HG03095 (cell line): ENCODE results near the gene TMEM87B.
A peak's percentile ranks its signal among the peaks of the same experiment; 100 is the strongest.

Experiments
- ATAC-seq: cut with Tn5 transposase; IDR thresholded peaks from one replicate; pipeline ENCODE4 v1.9.1; 2021; ENCODE audit warnings: moderate library complexity; ENCODE audit not compliant: unreplicated experiment

TMEM87B gene, protein sequence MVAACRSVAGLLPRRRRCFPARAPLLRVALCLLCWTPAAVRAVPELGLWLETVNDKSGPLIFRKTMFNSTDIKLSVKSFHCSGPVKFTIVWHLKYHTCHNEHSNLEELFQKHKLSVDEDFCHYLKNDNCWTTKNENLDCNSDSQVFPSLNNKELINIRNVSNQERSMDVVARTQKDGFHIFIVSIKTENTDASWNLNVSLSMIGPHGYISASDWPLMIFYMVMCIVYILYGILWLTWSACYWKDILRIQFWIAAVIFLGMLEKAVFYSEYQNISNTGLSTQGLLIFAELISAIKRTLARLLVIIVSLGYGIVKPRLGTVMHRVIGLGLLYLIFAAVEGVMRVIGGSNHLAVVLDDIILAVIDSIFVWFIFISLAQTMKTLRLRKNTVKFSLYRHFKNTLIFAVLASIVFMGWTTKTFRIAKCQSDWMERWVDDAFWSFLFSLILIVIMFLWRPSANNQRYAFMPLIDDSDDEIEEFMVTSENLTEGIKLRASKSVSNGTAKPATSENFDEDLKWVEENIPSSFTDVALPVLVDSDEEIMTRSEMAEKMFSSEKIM

DNA sequence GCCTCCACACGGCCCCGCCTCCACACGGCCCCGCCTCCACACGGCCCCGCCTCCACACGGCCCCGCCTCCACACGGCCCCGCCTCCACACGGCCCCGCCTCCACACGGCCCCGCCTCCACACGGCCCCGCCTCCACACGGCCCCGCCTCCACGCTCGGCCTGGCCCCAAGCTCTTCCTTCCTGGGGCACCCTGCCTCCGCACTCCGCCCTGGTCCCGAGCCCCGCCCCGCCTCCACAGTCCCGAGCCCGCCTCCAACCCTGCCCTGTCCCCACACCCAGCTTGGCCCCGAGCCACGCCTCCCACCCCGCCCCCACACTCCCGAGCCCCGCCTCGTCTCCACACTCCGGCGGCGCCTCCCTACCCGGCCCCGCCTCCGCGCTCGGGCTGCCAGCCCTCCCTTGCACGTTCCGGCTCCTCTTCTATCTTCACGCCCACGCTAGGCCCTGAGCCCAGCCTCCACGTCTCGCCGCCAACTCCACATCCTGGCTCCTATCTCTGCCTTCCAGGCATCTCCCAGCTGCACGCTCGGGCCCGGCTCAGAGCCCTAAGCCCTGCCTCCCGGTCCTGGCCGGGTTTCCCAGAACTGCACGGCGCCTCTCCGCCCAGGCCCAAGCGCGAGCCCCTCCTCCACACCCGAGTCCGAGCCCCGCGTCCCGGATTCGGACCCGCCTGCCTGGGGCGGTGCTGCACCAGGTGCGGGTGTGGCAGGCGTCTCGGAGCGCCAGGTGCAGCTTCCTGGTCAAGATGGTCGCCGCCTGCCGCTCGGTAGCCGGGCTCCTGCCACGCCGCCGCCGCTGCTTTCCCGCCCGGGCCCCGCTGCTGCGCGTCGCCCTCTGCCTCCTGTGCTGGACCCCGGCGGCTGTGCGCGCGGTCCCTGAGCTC lies at the start of gene TMEM87B:
Gene TMEM87B (plus strand): TSS at position 423 of the 883 bp plus-strand sequence. CDS start 323 bp downstream, at position 746.
- peak; percentile 59 for ATAC-seq

DNA sequence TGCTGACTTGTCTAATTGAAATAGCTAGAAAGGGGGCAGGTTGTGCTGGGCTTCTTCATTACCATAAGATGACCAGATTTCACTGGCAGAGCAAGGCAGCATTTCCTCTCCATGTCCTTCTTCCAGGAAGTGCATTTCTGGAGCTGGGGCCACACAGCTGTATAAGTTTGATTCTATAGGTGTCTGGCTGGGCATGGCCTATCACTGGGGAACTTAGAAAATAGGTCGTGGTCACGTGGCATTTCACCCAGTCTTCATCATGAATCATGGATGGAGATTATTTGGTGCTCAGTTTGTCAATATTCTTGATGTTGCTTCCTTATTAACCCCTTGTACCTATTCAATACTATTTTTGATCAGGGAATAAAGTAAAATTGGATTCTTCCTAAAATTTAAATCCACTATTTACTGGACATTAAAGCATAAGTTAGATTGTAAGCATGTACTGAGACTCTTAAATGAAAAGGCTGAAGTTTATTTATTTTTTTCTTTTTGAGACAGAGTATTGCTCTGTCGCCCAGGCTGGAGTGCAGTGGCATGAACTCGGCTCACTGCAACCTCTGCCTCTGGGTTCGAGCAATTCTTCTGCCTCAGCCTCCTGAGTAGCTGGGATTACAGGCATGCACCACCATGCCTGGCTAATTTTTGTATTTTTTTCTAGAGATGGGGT lies 49.5 kb upstream of the TMEM87B start:
- no peak for ATAC-seq

DNA sequence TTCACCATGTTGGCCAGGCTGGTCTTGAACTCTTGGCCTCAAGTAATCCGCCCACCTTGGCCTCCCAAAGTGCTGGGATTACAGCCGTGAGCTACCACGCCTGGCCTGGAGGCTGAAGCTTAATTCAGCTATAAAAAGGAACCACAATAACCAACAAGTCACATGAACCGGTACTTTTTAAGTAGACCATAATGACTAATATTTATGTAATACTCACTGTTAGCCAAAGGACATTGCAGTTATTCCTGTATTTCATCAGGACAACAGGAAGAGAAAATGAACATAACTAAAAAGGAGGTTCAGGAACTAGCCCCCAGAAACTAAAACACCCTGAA lies 49.0 kb upstream of the TMEM87B start:
- no peak for ATAC-seq

DNA sequence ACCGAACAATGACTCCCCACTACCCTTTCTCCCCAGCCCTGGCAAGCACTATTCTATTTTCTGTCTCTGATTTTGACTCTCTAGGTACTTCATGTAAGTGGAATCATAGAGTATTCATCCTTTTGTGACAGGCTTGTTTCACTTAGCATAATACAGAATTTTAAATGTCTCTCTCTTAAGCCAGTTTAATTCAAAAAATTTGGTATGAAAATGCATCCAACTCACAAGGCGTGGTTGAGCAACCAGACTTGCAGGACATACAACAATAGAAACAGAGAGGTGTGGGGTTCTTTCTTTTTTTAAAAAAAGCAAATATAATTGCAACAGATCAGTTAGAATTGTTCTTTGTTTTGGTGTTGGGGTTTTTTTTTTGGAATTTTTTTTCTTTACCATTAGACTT lies 47.6 kb upstream of the TMEM87B start:
- no peak for ATAC-seq

DNA sequence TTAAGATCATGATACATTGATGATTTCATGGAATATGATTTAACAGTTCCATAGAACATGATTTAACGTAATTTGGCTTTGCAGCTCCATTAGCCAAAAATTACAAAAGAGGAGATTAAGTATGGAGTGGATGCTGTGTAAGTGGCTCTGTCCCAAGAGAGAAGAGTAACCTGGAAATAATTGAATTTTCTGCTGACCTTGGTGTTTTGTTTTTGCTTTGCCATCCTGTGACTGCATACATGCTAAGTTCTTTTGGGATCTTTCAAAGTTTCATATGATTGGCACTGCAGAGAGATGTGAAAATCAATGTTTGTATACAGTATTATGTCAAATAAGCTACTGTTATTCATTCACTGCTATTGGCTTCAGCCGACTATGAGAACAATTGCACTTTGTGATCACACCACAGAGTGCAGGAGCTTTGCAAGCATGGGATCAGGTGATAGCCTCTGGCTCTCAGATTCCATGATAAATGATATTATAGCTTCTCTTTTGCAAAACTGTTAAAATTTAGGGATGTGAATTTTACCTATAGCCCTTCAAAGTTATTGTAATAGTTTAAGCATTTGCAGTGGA lies 46.1 kb upstream of the TMEM87B start:
- ATAC-seq: no peak

DNA sequence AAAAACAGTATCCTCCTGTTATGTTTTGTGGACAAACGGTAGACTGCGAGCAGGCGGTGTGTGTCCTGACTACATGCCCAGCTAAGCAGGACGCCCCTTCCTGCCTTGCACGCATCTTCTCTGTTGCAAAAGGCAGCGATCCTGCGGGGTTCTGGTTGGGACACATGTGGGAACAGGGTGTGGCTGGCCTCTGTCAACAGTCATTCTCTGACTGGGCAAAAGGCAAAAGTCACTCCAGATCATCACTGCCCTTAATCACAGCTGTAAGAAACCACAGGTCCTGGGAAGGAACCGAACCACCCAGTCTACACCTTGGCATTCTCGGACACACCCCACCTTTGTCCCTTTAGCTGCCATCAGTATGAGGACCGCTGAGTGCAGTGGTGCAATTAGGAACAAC lies 44.3 kb upstream of the TMEM87B start:
- ATAC-seq: no peak

DNA sequence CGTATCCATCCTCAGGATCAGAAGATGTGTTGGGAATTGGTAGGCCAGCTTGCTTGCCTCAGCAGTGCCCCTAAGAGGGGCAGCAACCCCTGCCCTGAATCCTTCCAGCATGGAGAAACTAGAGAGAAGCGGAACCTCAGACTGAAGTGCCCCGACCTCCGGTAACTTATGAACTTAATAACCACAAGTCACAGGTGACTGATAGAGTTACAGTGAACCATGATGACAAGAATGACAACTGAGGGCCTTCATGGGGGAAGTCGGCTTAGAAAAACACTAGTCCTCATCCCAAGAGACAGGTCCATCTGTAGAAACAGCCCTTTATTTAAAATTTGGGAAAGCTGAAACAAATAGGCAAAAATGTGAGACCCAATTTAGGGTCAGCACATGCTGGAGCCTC lies 42.5 kb upstream of the TMEM87B start:
- ATAC-seq: no peak

DNA sequence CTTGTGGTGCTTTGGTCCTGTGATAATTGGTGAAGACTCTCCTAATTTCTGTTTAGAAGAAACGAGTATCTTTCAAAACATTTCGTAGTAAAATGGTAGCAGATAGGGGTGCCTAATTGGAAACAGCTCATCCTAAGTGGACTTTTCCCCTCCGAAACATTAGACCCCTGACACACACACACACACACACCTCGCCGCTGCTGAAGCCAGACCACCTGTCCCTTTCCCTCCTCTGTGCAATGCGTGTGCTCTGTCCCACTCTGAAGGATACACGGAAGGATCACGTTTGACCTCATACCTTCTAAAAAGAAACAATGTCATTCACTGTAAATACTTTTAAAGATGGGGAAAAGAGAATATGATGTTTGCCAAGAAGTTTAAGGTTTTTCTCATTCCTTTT lies 36.2 kb upstream of the TMEM87B start:
- ATAC-seq: no peak

DNA sequence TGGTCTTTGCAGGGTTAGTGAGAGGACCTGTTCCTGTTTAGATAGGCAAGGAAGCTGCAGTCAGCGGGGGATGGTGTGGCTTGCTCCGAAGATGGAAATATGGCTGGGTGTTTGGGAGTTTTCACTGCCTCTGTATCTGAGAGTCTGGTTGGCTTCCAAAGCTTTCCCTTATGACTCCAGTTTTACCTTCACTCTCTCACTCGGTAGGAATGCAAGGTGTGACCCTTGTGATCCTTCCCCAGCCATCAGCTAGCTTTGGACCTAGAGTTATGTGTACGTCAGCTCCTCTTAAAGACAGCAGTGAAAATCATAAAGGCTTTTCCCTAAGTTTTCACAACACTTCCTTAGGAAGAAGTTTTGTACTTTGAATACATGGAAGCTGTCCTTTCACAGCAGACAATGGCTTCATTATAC lies 35.5 kb upstream of the TMEM87B start:
- no peak for ATAC-seq

DNA sequence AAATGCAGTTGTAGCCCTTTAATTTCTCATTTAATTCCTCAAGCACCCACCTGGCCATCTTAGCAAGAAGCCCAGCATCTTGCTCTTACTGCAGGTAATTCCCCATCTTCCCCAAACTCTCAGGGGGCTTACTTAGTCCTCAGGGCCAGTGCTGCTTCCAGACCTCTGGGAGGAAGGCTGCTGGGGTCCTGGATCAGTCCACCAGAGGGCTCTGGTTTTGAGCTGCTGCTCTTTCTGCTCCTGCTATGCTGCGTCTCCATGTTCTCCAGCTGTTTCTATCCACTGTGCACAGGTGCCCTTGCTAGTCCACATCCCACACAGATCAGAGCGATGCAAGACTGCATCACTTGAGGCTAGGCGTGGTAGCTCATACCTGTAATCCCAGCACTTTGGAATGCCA lies 34.5 kb upstream of the TMEM87B start:
- ATAC-seq: no peak

DNA sequence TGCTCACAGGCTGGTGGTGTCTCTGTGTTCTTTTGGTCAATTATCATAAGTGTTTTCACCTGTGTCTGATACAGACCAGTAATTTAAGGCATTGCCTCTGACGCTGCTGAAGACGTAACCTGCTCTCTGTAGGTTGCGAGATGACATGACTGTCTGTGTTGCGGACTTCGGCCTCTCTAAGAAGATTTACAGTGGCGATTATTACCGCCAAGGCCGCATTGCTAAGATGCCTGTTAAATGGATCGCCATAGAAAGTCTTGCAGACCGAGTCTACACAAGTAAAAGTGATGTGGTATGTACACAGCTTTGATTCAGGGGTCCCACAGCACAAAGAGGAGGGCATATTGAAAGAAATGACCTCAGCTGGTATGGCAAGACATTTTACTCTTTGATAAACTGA lies 33.8 kb upstream of the TMEM87B start:
- no peak for ATAC-seq

DNA sequence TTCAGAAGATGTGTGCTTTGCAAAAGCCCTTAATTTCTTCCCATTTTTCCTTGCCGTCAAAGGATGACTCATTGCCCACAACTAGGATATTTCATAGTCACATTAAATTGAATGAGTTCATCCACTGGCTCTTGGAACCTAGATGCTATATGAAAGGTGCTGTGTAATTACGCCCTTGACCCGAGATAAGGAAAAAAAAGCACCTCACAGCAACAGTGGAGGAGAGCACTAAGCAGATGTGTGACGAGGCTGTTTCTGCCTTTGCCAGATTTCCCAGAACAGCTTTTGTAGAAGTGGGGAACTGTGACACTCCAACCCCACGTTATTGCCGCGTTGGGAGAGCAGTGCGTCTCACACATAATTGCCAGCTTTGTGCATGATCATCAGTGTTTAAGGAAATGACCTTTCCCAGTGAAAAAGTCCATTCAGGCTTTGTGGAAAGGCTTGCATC lies 33.3 kb upstream of the TMEM87B start:
- ATAC-seq: no peak

DNA sequence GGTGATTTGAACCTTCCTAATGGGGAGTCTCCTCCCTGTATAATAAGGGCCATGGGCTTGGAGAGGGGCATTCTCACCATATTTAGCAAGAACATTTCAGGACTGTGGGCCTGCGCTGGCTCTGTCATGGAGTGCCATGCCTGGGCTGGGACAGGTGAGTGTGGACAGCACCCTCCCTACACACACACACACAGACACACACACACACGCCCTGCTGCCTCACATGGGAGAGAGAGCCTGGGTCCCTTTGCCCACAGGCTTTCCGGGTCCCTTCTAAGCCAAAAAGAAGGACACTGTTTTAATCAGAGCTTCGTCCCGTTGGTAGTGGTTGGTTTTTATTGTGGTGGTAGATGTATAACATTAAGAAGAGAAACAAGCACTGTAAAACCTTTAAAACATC lies 31.4 kb upstream of the TMEM87B start:
- no peak for ATAC-seq

DNA sequence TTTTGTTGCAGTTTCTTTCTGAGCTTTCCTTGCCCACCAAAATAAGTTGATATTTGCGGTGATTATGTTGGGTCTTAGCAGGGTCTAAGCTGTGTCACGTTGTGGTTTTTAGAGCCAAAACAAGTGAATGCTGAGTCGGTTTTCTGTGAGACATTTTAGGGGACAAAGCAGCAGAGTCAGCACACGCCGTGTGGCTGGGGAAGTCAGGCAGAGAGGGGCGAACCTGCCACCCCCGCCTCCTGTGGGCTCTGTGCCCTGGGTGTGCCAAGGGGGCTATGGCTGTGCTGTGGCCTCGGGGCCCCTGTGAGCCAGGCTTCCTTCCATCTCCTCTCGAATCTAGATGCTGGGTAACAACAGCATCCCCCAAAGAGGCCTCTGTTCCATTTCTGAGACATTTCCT lies 30.8 kb upstream of the TMEM87B start:
- no peak for ATAC-seq

DNA sequence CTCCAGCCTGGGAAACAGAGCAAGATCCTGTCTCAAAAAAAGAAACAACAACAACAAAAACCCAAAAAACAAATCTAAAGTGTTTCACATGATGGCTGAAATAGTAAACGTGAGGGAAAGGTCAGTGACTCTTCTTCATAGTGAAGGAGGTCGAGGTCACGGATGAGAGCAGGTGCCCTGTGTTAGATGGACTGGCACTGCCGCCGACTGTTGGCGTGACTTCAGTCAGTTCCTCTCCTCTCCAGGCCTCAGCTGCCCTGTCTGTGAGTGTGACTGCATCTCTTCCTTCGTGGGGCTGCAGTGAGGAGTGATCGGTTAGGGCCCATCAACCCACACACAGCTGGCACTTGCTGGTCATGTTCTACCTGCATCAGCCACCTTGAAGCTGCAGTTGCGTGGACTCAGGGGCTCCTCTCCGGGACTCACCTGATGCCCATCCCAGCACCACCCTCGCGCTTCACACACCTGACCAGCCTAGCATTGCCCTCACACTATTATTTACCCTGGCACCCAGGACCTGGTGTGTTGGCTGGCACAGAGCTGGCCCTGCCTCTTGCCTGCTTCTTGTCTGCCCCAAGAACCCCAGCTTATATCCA lies 30.1 kb upstream of the TMEM87B start:
- ATAC-seq: no peak

DNA sequence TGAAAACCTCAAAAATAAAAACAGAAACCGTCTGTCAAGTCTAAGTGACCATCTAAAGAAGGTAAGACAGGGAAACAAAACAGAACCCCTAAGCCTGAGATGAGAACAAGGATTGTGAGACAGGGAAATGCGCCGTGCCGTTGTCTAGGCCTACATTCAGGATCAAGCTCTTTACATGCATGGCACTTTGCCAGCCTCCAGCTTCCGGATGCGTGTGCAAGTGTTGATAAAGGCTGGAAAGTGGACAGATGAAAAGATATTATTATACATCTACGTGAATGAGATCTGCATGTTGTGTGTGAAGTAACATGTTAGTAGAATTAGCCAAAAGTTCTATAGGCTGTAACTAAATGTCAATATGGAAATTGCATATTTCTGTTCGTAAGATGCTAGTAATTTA lies 28.6 kb upstream of the TMEM87B start:
- no peak for ATAC-seq

DNA sequence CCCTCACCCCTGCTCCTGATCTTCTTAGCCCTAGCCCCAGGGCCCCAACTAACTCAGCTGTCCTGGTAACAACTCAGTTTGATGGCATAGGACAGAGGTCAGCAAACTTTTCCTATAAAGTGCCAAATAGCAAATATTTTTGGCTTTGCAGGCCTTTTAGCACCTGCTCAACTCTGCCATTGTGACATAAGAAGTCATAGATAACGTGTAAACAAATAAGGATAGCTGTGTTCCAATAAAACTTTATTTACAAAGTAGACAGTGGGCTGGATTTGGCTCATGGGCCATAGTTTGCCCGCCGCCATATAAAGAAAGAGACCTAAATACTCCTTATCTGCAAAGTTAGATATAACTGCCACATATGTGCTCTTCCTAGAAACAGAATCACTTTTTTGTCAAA lies 27.3 kb upstream of the TMEM87B start:
- no peak for ATAC-seq

DNA sequence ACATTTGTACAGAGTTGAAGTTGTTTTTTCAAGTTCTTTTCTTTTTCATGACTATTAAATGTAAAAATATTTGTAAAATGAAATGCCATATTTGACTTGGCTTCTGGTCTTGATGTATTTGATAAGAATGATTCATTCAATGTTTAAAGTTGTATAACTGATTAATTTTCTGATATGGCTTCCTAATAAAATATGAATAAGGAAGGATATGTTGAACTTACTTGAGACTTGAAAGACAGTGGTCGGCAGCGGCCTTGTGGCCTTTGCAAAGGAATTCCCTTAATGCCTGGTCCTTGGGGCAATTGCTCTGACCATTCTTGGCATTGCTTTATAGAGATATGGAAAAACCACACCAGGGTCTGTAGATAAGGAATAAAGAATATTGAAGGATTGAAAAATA lies 25.9 kb upstream of the TMEM87B start:
- ATAC-seq: no peak

DNA sequence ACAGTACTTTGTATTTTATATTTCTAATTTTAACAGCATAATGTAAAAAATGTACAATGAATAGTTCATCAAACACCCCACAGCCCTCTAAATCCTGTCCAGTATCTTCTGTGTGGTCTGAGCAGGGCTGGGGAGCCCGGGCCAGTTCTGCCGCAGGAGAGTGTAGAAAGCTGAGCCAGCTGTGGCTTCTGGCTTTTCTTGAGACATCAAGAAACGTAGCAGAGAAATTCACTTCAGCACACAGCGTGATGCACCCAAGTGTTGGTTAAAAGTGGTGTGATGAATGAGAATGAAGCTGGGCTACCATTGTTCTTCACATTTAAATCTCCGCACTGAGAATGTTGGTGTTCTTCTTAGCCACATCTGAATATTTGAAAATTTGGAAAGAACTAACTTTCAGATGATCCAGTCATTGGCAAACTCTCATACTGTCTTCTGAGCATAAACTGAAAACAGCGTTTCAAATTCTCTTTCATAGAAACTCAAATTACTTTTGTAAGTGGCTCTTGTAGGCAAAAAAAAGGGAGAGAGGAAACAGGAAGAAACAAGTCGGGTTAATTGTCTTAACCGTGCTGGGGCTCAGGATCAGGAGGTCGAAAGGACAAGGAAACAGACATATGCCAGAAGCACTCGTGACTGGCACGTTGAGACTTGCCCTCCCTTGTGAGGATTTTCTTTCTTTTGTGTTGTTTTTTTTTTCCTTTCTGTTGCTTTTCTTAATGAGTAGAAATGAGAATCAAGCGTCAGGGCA lies 23.4 kb upstream of the TMEM87B start:
- no peak for ATAC-seq

DNA sequence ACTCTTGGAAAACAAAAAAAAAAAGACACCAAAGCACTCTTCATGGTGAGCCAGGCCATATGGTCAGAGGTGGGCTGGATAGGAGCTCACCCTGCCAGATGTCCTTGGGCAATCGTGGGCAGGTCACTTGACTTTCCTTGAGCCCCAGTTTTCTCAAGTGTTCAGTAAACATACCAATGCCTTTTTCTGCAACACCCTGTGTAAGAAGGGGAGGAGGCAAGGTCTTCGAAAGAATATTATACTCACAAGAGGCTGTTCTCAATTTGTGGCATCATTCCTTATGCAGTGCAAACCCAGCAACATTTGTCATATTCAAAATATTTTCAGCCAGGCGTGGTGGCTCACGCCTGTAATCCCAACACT lies 22.9 kb upstream of the TMEM87B start:
- no peak for ATAC-seq
